Fibroblast of pulmonary artery (primary cell): ENCODE results near the gene ME1.
A peak's percentile ranks its signal among the peaks of the same experiment; 100 is the strongest.

Source experiments
- DNase-seq: peaks from one replicate; pipeline ENCODE4 v3.0.0-alpha.2; 2010; ENCODE audit warnings: low read depth
- H3K4me3 ChIP-seq: replicated peaks from 2 replicates; pipeline ENCODE4 v1.5.1; 2011; ENCODE audit warnings: low read depth, mild to moderate bottlenecking, control low read depth, low read length, moderate library complexity
- CTCF ChIP-seq: IDR thresholded peaks from 2 replicates; pipeline ENCODE4 v1.5.1; 2011; ENCODE audit warnings: mild to moderate bottlenecking, control low read depth, low read length, inconsistent platforms; ENCODE audit errors: missing control alignments

Gene ME1

DNA sequence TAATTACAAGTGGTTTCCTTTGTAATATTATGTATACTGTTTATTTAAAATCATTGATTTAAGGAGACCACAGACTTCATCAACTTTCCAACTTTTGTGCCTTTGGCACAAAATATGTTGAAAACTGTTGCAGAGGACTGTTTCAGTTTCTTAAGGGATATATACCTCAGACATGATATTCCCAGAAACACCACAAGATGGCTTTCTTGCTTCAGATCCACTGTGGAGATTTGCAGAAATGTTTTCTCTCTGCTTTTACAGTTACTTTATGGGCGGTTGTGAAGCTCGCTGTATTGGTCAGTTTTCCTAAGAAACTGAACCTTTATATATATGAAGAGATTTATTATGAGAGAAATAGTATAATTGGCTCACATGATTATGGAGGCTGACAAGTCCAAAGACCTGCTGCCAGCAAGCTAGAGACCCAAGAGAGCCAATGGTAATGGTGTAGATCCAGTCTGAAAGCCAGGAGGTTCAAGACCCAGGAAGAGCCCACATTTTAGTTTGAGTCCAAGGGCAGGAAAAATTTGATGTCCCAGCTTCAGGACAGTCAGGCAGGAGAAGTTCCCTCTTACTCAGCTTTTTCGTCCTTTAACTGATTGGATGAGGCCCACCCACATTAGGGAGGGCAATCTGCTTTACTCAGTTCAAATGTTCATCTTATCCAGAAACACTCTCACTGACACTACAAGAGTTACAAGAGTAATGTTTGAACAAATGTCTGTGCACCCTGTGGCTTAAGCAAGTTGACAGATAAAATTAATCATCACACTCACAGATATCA, 12.8 kb downstream of the ME1 start:
- peak; percentile 71 for TF ChIP-seq CTCF
- no peak overlapping the region for H3K4me3 ChIP-seq
- peak; percentile 81 for DNase-seq

DNA sequence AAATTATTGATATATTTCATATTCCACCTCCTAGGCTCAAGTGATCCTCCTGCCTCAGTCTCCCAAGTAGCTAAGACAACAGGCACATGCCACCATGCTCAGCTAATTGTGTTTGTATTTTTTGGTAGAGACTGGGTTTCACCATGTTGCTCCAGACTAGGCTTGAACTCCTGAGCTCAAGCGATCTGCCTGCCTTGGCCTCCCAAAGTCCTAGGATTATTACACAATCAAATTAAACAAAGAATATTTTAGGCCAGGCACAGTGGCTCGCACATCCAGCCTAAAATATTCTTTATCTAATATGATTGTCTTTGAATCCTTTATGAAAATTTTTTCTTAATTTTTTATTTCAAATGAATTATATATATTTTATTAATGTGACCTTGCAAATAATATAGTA, 17.8 kb downstream of the ME1 start:
- no peak overlapping the region for H3K4me3 ChIP-seq
- TF ChIP-seq CTCF = no peak

DNA sequence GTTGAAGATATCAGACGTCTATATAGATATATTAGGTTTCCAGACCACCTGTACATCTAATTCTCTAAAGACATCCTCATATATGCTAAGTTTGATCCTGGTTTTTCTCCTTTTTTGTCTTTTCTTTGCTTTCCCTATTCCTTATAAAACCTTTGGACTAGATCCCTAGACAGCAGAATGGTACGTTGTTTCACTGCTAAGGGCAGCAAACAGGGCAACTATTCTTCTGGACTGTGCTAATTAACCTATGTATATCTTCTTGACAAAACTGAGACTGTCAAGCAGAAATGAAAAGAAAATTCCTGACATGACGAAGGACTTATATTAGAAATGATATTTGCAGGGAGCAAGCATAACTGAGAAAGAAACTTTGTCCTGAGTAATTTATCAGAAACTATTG, 19.1 kb downstream of the ME1 start:
- H3K4me3 ChIP-seq = no peak overlapping the region
- TF ChIP-seq CTCF = no peak
- DNase-seq = no peak

More for the DNA sequence above, 17.8 kb downstream of the ME1 start:
- no peak for DNase-seq

- DNase-seq = no peak
- no peak for TF ChIP-seq CTCF
- no peak overlapping the region for H3K4me3 ChIP-seq
These were observed 27.7 kb downstream of the ME1 start for GRCh38 chr6:83403191-83403590.

GRCh38 chr6:83389606-83390005, 41.2 kb downstream of the ME1 start:
- no peak overlapping the region for H3K4me3 ChIP-seq
- no peak for DNase-seq
- TF ChIP-seq CTCF = no peak

- H3K4me3 ChIP-seq = no peak overlapping the region
- no peak for DNase-seq
- TF ChIP-seq CTCF = no peak
These were observed 45.4 kb downstream of the ME1 start for GRCh38 chr6:83385473-83385872.

DNA sequence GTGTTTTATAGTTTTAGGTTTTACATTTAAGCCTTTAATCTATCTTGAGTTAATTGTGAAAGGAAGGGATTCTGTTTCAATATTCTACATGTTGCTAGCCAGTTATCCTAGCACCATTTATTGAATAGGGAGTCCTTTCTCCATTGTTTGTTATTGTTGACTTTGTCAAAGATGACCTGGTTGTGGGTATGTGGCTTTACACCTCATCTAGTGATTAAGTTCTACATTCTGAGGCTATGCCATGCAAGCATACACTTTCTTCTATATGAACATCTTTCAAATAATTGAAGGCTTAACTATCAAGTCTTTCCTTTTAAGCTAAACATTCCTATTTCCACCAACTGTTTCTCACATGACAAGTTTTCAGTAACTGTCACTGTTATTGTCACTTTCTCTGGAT, 46.1 kb downstream of the ME1 start:
- TF ChIP-seq CTCF = no peak
- no peak overlapping the region for H3K4me3 ChIP-seq
- no peak for DNase-seq
